ENCODE results near the gene SLC16A2. TPM values are rescaled to one million over a fixed set of nuclear protein-coding genes. Genes with fewer than 3 reads are reported as not detected.

Gene SLC16A2
- polyA plus RNA-seq, 4 donors, result 0.27 to 5.1 (median 1.6) TPM

GRCh38 chrX:74405973-74406489 lies 15.3 kb upstream of the SLC16A2 start:
- DNase-seq, result peak; percentile 5 to 75
- H3K9me3 ChIP-seq (ENCODE audit: control insufficient read depth in 2 of 2, insufficient read depth in 1 of 2, low read depth in 1 of 2, low read length in 1 of 2), result peaks cover 0 to 4% of the 10 kb centered on the region in 2 donors
- H3K4me1 ChIP-seq (ENCODE audit: control insufficient read depth in 3 of 3, insufficient read depth in 2 of 3, low read depth in 1 of 3, low read length in 2 of 3), result no peaks in the 10 kb centered on the region
- H3K27me3 ChIP-seq (ENCODE audit: control insufficient read depth in 3 of 3, insufficient read depth in 3 of 3, low read length in 3 of 3), result no peaks in the 10 kb centered on the region
- WGBS, 3 donors, result 13 to 61% (median 28%) methylated on average over 2 of the region's 2 CpGs
- no peaks in the 10 kb centered on the region for H3K36me3 ChIP-seq (ENCODE audit: control insufficient read depth in 3 of 3, insufficient read depth in 2 of 3, low read depth in 1 of 3, low read length in 3 of 3)
- FAIRE-seq, result no peak
- H3K4me3 ChIP-seq (ENCODE audit: low read depth in 1 of 3, low read length in 3 of 3), result no peak overlapping the region
- H3K27ac ChIP-seq (ENCODE audit: low read depth in 1 of 3, low read length in 2 of 3), result no peak overlapping the region

GRCh38 chrX:74408304-74408703 lies 13.0 kb upstream of the SLC16A2 start:
- Histone ChIP-seq H3K4me1 (ENCODE audit: control insufficient read depth in 3 of 3, insufficient read depth in 2 of 3, low read depth in 1 of 3, low read length in 2 of 3) (no peaks in the 10 kb centered on the region), H3K4me3 (ENCODE audit: low read depth in 1 of 3, low read length in 3 of 3) (no peak overlapping the region), H3K27me3 (ENCODE audit: control insufficient read depth in 3 of 3, insufficient read depth in 3 of 3, low read length in 3 of 3) (no peaks in the 10 kb centered on the region), H3K9me3 (ENCODE audit: control insufficient read depth in 2 of 2, insufficient read depth in 1 of 2, low read depth in 1 of 2, low read length in 1 of 2) (peaks cover 0 to 4% of the 10 kb centered on the region in 2 donors), H3K27ac (ENCODE audit: low read depth in 1 of 3, low read length in 2 of 3) (no peak overlapping the region), H3K36me3 (ENCODE audit: control insufficient read depth in 3 of 3, insufficient read depth in 2 of 3, low read depth in 1 of 3, low read length in 3 of 3) (no peaks in the 10 kb centered on the region)
- WGBS, 3 donors, result 70 to 86% (median 73%) methylated on average over 1 of the region's 1 CpG
- no peak for FAIRE-seq
- DNase-seq, result no peak

DNA sequence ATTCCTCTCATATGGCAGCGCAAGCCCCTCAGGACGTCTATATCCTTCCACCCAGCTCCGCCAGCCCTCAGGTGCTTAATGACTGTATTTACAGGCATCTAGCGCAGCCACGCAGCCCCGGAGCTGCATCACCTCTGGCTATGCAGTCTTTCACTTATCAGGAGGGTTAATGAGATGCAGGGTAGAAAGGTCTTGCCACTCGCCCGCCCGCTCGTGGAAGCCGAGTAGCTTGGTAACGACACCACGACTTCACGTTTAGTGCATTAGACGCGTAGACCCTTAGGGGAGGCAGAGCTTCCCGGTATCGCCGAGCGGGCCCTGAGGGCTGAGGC lies 1.5 kb upstream of the SLC16A2 start:
- peaks cover 0 to 5% (median 0%) of the 10 kb centered on the region in 3 donors for H3K27me3 ChIP-seq (ENCODE audit: control insufficient read depth in 3 of 3, insufficient read depth in 3 of 3, low read length in 3 of 3)
- WGBS, 3 donors, result 4 to 43% (median 15%) methylated on average over 16 to 20 of the region's 20 CpGs
- H3K9me3 ChIP-seq (ENCODE audit: control insufficient read depth in 2 of 2, insufficient read depth in 1 of 2, low read depth in 1 of 2, low read length in 1 of 2), result no peaks in the 10 kb centered on the region
- no peaks in the 10 kb centered on the region for H3K36me3 ChIP-seq (ENCODE audit: control insufficient read depth in 3 of 3, insufficient read depth in 2 of 3, low read depth in 1 of 3, low read length in 3 of 3)
- H3K4me1 ChIP-seq (ENCODE audit: control insufficient read depth in 3 of 3, insufficient read depth in 2 of 3, low read depth in 1 of 3, low read length in 2 of 3), result peaks cover 0 to 4% (median 0%) of the 10 kb centered on the region in 3 donors
- H3K4me3 ChIP-seq (ENCODE audit: low read depth in 1 of 3, low read length in 3 of 3), result peak overlapping the region; percentile 3 to 51 (median 50)
- peak overlapping the region in 2 of 3 donors; percentile 67 to 84 for H3K27ac ChIP-seq (ENCODE audit: low read depth in 1 of 3, low read length in 2 of 3)
- DNase-seq (peak in 1 of 2 donors; percentile 30), FAIRE-seq (no peak)

GRCh38 chrX:74420196-74421035 lies 877 bp upstream of the SLC16A2 start:
- Histone ChIP-seq H3K4me1 (ENCODE audit: control insufficient read depth in 3 of 3, insufficient read depth in 2 of 3, low read depth in 1 of 3, low read length in 2 of 3) (peaks cover 0 to 4% (median 0%) of the 10 kb centered on the region in 3 donors), H3K4me3 (ENCODE audit: low read depth in 1 of 3, low read length in 3 of 3) (peak overlapping the region; percentile 3 to 53 (median 50)), H3K36me3 (ENCODE audit: control insufficient read depth in 3 of 3, insufficient read depth in 2 of 3, low read depth in 1 of 3, low read length in 3 of 3) (no peaks in the 10 kb centered on the region), H3K27ac (ENCODE audit: low read depth in 1 of 3, low read length in 2 of 3) (peak overlapping the region in 2 of 3 donors; percentile 84 to 89), H3K27me3 (ENCODE audit: control insufficient read depth in 3 of 3, insufficient read depth in 3 of 3, low read length in 3 of 3) (peaks cover 0 to 5% (median 0%) of the 10 kb centered on the region in 3 donors), H3K9me3 (ENCODE audit: control insufficient read depth in 2 of 2, insufficient read depth in 1 of 2, low read depth in 1 of 2, low read length in 1 of 2) (no peaks in the 10 kb centered on the region)
- DNase-seq, result peak; percentile 19 to 62
- FAIRE-seq, result no peak
- WGBS, 3 donors, result 2 to 32% (median 15%) methylated on average over 26 to 54 of the region's 54 CpGs

DNA sequence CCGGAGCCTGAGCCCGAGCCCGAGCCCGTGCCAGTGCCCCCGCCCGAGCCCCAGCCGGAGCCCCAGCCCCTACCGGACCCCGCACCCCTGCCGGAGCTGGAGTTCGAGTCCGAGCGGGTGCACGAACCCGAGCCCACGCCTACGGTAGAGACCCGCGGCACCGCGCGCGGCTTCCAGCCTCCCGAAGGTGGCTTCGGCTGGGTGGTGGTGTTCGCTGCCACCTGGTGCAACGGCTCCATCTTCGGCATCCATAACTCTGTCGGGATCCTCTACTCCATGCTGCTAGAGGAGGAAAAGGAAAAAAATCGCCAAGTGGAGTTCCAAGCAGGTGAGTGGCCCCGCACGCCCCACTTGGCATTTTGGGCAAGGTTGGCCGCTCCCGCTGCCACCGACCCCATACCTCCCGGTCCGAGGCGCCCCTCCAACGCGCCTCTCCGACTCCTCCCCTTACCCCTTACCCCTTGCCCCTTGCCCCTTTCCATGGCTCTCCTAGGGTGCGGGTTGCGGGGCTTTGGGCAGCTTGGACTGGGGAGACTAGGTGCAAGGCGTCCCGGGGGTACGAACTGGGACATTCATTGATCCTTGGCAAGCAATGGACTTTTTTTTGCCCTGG lies 553 bp downstream of the SLC16A2 start:
- peak overlapping the region in 2 of 3 donors; percentile 3 to 37 for H3K4me3 ChIP-seq (ENCODE audit: low read depth in 1 of 3, low read length in 3 of 3)
- FAIRE-seq, result no peak
- 1 to 30% (median 4%) methylated on average over 27 to 46 of the region's 46 CpGs for WGBS, 3 donors

DNA sequence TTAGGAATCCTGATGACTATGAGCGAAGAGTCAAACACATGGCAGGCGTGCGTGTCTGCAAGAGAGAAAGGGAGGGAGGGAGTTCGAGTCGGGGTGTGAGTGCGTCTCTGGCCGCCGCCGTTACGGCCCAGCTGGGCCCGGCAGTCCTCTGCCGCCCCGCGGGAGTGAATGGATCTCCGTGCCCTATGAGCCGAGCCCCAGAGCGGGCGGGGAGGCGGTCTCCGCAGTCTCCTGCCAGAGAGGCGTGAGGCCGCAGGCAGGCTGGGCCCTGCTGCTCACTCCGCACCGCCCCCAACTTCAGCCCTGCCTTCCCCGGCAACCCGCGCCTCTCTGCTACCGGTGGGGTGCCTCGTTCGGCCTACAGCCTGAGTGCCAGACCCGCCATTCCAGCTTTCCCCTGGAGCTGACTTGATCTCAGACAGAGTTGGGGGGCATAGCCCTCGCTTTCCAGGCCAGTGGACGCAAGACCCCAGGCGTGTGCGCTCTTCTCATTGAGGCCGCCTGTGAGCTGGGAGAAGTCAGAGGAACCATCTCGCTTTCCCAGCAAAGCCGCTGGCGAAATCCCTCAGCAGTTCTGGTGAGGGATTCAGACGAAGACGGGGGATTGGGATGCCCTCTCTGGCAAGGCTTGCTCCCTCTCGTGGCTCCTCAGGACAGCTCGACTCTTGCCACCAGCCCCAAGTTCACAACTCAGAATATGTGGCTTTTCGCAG lies 1.4 kb downstream of the SLC16A2 start:
- H3K27me3 ChIP-seq (ENCODE audit: control insufficient read depth in 3 of 3, insufficient read depth in 3 of 3, low read length in 3 of 3), result peaks cover 0 to 5% (median 0%) of the 10 kb centered on the region in 3 donors
- H3K4me1 ChIP-seq (ENCODE audit: control insufficient read depth in 3 of 3, insufficient read depth in 2 of 3, low read depth in 1 of 3, low read length in 2 of 3), result peaks cover 0 to 4% (median 0%) of the 10 kb centered on the region in 3 donors
- FAIRE-seq, result no peak
- peak; percentile 18 to 49 for DNase-seq
- peak overlapping the region in 1 of 3 donors; percentile 37 for H3K4me3 ChIP-seq (ENCODE audit: low read depth in 1 of 3, low read length in 3 of 3)
- H3K9me3 ChIP-seq (ENCODE audit: control insufficient read depth in 2 of 2, insufficient read depth in 1 of 2, low read depth in 1 of 2, low read length in 1 of 2), result no peaks in the 10 kb centered on the region
- 12 to 39% (median 30%) methylated on average over 24 to 44 of the region's 44 CpGs for WGBS, 3 donors
- no peaks in the 10 kb centered on the region for H3K36me3 ChIP-seq (ENCODE audit: control insufficient read depth in 3 of 3, insufficient read depth in 2 of 3, low read depth in 1 of 3, low read length in 3 of 3)
- peak overlapping the region in 2 of 3 donors; percentile 18 to 53 for H3K27ac ChIP-seq (ENCODE audit: low read depth in 1 of 3, low read length in 2 of 3)

More for the DNA sequence above, 553 bp downstream of the SLC16A2 start:
- Histone ChIP-seq H3K36me3 (ENCODE audit: control insufficient read depth in 3 of 3, insufficient read depth in 2 of 3, low read depth in 1 of 3, low read length in 3 of 3) (no peaks in the 10 kb centered on the region), H3K27ac (ENCODE audit: low read depth in 1 of 3, low read length in 2 of 3) (peak overlapping the region in 1 of 3 donors; percentile 56), H3K4me1 (ENCODE audit: control insufficient read depth in 3 of 3, insufficient read depth in 2 of 3, low read depth in 1 of 3, low read length in 2 of 3) (peaks cover 0 to 4% (median 0%) of the 10 kb centered on the region in 3 donors), H3K27me3 (ENCODE audit: control insufficient read depth in 3 of 3, insufficient read depth in 3 of 3, low read length in 3 of 3) (peaks cover 0 to 5% (median 0%) of the 10 kb centered on the region in 3 donors), H3K9me3 (ENCODE audit: control insufficient read depth in 2 of 2, insufficient read depth in 1 of 2, low read depth in 1 of 2, low read length in 1 of 2) (no peaks in the 10 kb centered on the region)
- DNase-seq, result peak in 1 of 2 donors; percentile 6

DNA sequence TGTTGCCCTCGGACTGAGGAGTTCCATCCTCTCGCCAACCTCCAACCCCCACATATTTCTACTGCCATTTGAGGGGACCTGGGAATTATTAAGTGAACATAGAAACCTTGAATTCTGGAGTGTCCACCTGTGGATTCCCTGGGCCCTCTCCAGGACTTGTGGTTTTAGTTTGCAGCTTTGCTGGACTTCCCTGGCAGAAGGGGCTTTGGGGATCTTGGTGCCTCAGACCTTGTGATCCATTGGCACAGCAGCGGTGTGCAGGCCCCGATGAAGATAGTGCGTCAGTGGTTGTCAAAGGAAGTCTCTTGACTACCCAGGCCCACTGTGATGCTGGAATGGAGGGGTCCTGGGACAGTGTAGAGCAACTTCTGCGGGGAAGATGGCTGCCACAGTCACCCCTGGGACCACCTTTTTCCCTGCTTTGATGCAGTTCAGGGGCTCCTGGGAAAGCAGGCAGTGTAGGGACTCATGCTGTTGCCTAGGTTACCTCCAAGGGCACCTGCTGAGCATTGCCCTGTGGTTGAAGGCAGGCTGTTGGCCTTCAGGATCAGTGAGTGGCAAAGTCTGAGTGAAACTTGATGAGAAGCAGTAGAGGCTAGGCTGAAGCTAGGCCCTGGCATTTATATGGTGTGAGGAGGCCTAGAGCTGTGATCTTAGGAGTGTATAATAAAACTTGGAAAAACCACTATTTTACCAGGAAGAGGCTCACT lies 2.2 kb downstream of the SLC16A2 start:
- DNase-seq (no peak), FAIRE-seq (no peak)
- WGBS, 3 donors, result 72 to 82% (median 80%) methylated on average over 6 of the region's 6 CpGs
- Histone ChIP-seq H3K9me3 (ENCODE audit: control insufficient read depth in 2 of 2, insufficient read depth in 1 of 2, low read depth in 1 of 2, low read length in 1 of 2) (no peaks in the 10 kb centered on the region), H3K27me3 (ENCODE audit: control insufficient read depth in 3 of 3, insufficient read depth in 3 of 3, low read length in 3 of 3) (peaks cover 0 to 5% (median 0%) of the 10 kb centered on the region in 3 donors), H3K36me3 (ENCODE audit: control insufficient read depth in 3 of 3, insufficient read depth in 2 of 3, low read depth in 1 of 3, low read length in 3 of 3) (no peaks in the 10 kb centered on the region), H3K4me1 (ENCODE audit: control insufficient read depth in 3 of 3, insufficient read depth in 2 of 3, low read depth in 1 of 3, low read length in 2 of 3) (peaks cover 0 to 4% (median 0%) of the 10 kb centered on the region in 3 donors), H3K27ac (ENCODE audit: low read depth in 1 of 3, low read length in 2 of 3) (peak overlapping the region in 1 of 3 donors; percentile 53), H3K4me3 (ENCODE audit: low read depth in 1 of 3, low read length in 3 of 3) (no peak overlapping the region)

All from small intestine (tissue), 7 donors.